Measurements from ENCODE around the gene AP3B1.
"Not testable (repeated sequence)": the region's sequence is repeated elsewhere in the genome, so short reads cannot be mapped to it uniquely, and the experiment has no call there.

Gene AP3B1

DNA sequence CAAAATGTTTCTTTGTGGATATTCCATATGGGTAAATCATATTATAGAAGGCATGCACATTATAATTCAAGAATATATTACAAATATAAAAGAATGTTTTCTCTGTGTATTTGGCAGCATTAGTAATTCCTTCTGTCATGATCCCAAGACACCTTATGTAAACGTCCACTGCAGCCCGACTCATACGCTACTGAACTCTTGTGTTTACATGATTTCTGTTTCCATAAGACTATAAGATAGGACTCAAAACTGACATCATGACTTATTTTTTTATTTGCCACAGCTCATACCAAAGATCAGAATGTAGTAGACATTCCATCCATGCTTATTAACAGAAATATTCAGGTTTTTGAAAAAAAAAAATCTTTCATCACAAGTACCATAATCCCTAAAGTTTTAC lies 234.1 kb downstream of the AP3B1 start:
- no peak for FAIRE-seq

DNA sequence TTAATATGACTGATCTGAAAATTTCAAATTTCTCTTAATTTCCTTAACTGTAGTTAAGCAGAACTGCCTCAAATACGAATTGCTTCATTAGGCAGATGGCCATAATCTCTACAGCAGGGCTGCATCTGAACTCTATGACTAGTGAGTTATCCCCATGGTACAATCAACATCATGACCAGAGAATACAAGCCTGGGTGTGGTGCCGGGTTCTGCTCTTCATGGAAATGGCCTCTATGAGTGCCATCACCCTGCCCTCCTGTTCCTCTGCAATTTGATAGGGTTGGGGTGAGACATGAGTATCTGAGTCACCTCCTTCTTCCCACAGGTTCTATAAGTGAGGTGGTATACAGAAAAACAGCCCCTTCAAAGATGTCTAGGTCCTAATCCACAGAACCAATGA lies 235.9 kb downstream of the AP3B1 start:
- no peak for FAIRE-seq

DNA sequence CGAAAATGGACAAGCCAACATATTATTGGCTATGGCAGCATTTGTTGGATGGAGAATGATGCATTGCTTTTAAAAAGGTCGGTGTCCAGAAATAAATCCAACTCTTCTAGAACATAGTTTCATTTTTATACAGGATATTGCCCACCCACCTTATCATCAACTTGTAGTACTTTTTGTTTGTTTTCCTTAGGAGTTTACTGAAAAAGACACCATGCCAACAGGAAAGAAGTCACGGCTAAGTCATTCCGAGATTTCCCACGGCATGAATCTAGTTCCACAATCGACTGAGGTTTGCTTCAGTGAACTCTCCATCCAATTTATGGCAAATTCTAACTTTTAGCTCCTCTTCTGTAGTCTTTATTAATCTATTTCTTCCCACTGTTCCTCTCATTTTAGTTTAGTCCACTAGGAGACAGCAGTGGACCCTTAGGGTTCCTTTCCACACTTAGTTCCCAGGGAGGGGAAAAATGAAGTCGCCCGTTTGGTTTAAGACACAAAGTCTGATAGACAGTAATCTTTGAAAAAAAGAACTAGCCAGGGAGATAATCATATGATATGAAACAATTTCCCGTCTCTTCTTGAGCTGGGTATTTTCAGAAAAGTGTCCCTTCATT lies 237.5 kb downstream of the AP3B1 start:
- FAIRE-seq = no peak

DNA sequence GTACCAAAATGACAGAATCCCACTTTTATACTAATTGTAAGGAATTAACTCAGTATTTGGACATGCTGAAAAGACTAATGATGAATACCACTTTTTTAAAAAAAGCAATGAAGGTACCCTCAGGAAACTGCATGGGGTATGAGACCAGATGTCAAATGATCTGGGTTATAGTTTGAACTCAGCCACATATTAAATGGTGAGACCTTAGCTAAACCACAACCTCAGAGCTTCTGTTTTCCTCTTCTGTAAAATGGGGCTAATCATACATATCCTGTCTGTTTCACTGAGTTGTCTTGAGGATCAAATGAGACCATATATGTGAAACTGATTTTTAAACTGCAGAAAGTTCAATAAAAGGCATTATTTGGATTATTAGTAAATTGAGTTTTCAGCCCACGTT lies 238.4 kb downstream of the AP3B1 start:
- no peak for FAIRE-seq

DNA sequence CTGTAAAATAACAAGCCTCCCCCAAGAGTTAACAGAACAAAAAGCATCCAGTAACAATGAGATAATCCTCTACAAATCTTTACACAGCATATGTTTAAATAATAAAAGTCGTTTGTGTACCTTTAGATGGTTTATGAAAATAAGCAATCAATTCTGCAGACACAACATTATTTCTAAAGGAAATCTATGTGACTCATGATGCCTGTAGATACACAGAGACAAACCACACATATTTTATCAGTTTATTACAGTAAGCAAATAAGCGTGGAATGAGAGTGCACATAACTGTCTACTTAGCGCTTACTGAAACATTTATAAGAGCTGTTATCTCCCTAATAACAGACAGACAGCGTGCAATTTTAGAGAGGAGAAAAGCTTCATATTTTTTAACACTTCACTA lies 243.6 kb downstream of the AP3B1 start:
- no peak for FAIRE-seq

DNA sequence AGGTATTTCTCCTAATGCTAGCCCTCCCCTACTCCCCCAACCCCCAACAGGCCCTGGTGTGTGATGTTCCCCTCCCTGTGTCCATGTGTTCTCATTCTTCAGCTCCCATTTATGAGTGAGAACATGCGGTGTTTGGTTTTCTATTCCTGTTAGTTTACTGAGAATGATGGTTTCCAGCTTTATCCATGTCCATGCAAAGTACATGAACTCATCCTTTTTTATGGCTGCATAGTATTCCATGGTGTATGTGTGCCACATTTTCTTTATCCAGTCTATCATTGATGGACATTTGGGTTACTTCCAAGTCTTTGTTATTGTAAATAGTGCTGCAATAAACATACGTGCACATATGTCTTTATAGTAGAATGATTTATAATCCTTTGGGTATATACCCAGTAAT lies 247.7 kb downstream of the AP3B1 start:
- not testable (repeated sequence) for FAIRE-seq

DNA sequence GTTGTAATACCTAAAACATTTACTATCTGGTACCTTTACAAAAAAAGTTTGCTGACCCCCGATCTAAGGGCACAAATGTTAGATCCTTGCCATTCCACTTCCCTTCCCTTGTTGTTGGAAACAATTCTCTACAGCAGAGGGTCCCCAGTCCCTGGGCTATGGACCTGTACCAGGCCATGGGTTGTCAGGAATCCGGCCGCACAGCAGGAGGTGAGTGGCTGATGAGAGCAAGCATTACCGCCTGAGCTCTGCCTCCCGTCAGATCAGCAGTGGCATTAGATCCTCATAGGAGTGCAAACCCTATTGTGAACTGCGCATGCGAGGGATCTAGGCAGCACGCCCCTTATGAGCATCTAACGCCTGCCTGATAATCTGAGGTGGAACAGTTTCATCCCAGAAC lies 248.5 kb downstream of the AP3B1 start:
- no peak for FAIRE-seq

DNA sequence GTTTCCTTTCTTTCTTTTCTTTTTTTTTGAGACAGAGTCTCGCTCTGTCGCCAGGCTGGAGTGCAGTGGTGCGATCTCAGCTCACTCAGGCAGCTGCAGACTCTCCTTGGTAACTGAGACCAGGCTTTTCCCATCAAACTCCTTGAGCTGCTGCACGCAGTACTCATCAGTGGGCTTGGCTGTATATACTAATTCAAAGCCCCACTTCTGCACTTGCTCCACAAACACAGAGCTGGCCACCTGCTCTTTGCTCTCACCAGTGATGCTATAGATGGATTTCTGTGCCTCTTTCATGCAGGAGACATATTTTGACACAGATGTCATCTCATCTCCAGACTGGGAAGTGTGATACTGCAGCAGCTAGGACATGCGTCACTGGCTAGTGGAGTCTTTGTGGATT lies 252.7 kb downstream of the AP3B1 start:
- no peak for FAIRE-seq

DNA sequence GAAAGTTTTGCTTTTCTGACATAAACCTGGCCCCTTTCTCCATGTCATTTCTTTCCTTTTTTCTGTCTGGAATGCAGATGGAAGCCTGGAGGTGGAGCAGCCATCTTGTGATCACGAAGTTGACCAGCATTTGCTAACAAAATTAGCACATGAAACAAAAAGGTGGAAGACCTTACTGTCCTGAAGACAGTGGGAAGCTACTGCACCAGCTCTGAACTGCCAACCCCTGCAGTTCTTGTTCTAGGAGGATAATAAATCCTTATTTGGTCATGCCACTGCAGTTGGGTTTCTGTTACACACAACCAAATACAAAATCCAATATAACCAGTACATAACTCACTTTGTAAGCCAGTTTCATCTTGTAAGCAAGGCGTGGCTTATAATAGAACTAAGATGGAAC lies 269.0 kb downstream of the AP3B1 start:
- FAIRE-seq = no peak

DNA sequence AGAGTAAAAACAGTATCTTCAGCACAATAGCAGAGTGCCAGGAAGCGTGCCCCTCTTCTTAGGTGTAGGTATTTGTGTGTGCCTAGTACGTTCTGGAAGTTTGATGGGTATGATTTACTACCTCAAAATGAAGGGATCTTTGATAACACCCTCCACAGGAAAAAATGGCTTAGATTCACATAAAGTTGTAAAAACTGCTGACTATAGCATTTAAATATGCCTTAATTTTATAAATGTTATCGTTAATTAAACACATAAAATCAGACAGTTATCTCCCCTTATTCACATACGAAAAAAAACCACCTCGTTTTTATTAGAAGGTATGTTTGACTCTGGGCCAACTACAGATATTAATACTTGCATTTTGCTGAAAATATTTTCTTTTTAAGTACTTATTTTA lies 274.8 kb downstream of the AP3B1 start:
- no peak for FAIRE-seq

DNA sequence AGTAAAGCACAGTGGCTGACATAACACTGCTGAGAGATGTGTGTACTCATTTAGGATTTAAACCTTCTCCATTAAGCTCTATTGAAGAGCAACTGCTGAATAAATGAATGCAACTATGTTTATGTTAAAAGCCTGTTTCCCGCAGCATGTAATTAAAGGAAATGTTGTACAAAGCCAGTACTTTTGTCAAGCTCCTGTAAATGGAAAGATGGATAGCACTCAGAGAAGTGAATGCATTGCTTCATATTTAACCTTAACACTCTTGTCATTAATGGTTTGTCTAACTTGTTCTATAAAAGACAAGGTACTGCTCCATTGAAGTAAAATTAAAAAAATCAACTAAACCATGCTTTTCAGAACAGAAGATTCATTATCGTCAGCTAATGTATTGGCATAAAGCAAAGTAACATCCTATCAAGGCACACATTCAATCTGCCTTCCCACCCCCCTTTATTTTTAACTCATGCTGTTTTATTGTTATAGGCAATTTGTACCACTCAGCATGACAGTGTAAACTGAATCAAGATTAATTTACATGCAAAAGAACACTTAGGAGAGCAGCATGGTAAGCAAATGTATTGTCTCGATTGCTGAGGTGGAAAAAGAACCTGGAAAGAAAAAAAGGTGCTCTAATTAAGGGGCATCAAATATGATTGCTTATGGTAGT lies 277.5 kb downstream of the AP3B1 start:
- no peak for FAIRE-seq

DNA sequence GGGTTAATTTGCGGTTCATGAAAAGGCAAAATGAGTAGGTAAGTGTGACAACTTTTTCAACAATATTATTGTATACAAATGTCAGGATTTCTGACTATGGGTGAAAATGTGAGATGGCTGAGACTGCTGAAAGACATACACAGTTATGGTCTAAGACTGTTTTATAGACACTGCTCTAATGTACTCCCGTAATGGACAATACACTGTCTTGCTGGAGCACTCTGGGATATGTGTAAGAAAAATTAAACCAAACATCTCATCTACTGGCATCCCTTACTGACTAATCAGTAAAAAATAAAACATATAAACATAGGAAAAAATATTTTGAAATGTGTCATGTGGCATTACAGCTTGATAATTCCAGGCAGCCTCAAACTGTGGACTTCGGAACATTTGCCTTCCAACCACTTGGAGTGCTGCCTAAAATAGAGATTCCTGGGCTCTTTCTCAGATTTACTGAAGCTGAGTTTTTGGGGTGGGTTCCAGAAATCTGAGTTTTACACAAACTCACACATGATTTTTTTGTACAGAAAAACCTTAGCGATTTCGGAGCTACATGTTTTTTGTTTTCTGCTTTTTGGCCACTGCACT lies 284.5 kb downstream of the AP3B1 start:
- FAIRE-seq = no peak

DNA sequence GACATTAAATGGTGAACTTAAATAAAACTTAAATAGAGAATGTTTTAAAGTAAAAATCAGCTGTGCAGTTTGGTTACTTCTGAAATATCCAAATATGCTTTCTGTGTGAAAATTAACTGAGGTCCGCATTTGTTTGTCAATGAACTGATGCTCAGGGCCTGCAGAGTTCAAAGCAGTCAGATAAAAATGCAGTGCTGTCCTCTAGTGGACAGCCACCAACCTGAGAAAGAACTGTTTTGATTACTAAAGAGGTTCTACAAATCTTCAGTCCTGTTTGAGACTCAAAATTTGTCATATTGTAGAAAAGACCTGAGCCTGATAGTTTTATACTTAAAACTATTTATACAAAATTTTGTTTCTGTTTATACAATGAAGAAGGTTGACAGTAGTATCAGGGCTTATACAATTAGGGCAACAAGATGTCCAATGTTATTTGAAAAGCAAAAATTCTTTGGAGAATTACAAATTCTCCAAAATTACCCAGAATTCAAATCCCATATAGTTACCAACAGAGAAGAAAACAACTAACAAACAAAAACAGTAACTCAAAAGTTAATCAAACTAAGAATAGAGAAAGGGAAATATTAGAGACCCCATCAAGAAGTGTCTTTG lies 286.0 kb downstream of the AP3B1 start:
- peak; percentile 95 for FAIRE-seq

DNA sequence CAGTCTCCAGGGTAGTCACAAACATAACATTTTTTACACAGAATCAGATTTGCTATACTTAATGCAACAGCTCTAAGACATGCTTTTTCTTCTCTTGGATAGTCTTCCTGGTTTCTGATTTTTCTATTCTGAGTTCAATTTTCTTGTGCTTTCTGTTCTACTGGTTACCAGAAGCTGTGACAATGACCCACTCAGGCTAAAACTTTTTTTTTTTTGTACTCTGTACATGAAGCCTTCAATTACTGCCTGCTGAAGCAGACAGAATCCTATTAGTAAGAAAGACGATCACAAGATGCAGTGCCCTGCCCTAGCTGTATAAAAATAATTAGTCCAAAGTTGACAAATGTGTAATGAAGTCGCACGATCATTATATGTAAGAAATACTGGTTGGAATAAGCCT lies 287.3 kb downstream of the AP3B1 start:
- FAIRE-seq = no peak

DNA sequence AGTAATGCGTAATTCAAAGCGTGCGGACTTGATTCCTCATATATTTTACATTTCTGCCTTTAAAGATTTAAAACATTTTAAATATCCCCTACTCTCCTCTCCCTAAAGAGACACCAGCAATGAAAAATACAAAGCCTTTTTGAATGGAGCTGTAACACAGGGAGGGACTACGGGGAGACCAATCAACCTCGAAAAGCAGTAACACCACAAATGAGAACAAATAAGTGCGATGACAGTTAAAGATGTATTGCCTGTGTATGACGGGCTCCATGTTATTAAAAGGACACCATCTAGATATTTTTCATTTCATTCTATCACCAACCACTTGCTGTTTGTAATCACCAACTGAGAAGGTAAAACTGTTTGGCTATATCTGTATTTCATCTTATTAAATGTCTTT lies 288.0 kb downstream of the AP3B1 start:
- FAIRE-seq = no peak

DNA sequence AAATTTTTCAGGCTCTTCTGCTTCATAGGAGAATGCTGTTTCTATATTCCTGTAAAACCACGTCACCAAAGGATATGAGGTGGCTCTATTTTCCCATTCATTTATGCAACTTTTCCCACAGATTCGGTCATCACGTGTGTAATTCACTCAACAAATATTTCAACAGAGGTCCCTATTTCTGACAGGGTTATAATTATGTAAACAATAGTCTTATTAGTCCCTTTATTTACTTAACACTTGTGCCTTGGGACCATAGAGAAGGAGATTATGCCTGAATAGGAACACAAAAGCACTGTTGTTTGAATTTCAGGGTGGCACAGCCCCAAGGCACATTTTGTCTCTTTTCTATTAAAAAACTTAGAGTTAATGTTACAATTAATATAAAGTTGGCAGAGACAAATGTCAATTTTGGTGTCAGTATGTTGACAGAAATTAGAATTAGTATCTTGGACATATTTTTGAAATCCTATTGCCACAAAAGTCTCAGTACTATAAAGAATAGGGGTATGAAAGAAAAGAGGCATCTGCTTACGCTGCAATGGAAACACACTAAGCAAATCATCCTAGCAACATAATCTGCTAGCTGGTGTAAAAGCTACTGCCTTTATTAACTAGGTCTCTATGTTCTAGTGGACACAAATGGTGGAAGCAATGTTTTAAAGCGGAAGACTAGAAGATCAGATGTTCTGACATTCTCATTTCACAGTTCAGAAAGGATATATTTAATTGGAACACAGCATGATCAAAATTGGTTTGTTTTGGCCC lies 289.3 kb downstream of the AP3B1 start:
- no peak for FAIRE-seq

DNA sequence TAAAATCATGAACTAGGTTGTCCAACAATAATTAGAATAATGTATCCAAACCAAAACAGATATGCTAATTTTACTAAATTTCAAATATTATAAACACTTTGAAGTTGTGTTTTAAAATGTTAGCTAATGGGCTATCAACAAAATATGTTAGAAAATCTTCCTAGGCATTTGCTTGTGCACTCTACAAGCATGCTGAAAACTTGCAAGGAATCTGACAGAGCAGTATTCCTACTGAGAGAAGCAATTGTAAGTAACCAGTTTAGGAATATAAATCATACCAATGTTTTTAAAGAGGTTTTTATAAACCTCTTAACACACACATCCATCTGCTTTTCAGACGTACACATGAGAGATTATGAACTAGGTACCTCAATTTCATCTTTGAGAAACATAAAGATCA lies 289.9 kb downstream of the AP3B1 start:
- FAIRE-seq = peak; percentile 34

DNA sequence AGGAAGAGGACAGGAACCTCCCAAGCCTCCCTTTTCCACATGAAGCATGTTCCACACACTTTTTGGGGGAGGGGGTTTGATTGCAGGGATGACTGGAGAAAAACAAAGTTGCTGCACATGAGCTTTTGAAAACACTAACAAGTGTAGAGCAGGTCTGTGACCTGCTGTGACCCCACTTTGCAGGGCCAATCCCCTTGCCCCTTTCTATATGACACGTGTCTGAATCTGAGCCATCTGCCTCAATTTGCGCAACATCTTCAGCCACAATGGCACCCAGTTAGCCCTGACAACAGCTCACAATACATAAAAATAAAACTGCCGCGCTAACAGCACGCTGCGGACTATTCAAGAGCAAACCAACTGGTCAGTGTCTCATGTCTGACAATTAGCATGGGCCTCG lies 290.6 kb downstream of the AP3B1 start:
- no peak for FAIRE-seq

DNA sequence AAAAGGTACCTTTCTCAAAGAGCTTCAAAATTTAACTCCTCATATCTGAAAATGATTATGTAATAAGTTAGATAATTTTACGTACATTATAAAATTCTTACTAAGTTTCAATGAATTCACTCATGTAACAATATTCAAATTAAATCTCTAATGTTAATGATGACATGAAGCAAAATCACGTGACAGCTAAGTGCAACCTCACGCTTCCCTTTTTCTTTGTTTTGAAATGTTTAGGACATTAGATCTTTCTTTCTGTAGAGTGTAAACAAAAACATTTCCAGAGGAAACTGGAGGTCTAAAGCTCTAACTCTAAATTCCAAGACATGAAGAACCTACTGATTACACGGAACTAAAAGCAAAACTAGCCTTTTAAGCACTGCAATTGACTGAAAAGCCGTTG lies 291.0 kb downstream of the AP3B1 start:
- peak; percentile 65 for FAIRE-seq

DNA sequence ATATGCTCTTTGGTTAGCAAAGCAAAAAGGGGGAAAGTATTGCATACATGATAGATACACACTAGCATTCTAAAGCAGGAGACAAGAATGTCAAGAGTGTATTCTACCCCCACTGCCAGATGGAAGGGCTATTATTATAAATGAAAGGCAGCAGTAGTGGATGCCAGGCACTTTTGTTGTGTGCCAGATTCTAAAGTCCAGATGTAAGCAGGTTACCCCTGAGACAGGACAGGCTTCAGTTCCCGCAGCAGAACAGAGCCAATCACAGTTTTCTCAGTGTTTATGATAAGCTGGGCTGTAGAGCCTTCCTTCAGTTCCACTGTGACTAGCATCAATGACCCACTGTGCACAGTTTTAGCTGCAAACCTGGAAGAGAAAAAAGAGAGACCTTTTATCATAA lies 291.8 kb downstream of the AP3B1 start:
- no peak for FAIRE-seq

DNA sequence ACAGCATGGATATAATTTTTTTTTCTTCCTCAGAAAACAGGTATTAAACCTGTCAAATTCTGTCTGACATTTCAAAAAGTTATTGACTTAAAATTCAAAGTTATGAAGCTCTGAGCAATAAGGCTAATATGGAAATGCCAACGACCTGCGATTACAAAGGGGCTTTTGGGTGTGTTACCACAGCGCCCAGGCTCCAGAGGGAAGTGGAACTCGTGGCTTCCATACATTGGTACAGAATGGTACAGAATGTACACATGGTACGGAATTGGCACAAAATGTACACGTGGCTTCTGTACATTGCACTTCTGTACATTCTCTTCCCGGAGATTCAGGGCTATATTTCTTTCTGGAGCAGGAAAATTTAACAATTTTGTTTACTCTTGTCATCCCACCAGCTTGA lies 293.3 kb downstream of the AP3B1 start:
- FAIRE-seq = no peak

DNA sequence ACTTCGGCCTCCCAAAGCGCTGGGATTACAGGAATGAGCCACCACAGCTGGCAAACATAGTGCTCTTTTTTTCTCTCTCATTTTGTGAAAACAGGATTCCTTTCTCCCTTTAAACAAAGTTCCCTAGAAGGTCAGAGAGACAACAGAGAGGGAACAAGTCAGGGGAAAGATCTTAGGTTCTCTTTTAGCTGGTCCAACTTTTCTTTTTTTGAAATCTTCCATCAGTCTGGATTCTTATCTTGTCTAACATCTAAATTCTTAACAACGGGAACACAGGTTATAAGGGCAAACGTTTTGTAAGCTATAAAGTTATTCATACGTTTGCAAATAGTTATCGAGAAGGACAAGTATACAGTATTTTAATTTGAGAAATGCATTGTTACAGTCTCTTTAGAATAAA lies 294.3 kb downstream of the AP3B1 start:
- FAIRE-seq = no peak

DNA sequence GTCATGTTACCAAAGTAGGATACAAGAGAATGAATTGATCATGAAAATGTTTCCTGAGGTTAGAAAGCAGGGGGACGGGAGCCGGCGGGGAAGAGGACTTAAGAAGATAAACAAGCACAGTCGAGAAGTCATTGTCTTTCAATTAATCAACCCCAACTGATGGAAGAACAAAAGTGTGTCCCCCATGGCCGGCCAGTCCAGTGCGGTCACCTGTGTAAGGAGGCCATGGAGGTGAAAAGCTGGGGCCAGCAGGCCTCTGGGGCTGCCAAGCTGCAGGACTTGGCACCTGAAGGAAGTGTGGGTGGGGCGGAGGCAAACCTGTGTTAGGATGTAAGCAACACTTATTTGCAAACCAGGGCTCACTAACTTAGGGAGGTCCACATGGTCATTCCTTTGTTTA lies 295.1 kb downstream of the AP3B1 start:
- no peak for FAIRE-seq

DNA sequence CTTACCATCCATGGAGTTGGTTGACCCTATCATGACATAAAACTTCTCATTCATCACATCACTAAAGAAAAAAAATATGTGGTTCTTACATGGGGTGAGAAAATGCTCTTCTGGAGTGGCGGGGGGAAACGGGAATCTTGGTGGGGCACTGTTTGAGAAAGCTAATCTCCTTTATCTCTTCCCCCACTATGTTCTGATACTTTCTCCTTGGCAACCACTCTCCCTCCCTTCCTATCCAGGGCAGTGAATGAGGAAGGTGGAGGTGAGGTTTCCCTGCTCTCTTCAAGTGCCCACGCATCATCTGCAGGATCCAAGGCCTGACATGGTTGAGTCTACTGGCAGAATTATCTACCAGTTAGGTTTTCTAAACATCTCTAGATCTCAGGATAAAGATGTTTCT lies 297.6 kb downstream of the AP3B1 start:
- no peak for FAIRE-seq
